K562 (cell line): ENCODE measurements around the gene BRF1. TPM values are rescaled to one million over a fixed set of nuclear protein-coding genes. Genes with fewer than 3 reads are reported as not detected.

Source experiments
- ATAC-seq: fragments of 200-7000 bp; cut with Tn5 transposase; 3 replicates; pipeline ENCODE4 v1.9.1; 2020; ENCODE audit warnings: moderate library complexity
- BruUV-seq: library from RNA; stranded (reverse); fragments of 400-500 nt; replicated peaks from 2 replicates; lab custom pipeline; 2021; lab: Mats Ljungman, UMichigan
- CTCF ChIA-PET: fragments of 300-600 bp; formaldehyde crosslinking; extraction: SDS; loops from one replicate; lab custom pipeline; 2021; ENCODE audit warnings: low intra/inter-chr PET ratio; lab: Yijun Ruan, JAX
- POLR2A ChIA-PET: fragments of 300-600, 350-650 bp; sonication (Branson Sonifier 250); formaldehyde crosslinking; extraction: SDS; loops from one replicate; lab custom pipeline; 2021; ENCODE audit warnings: antibody characterized with exemption, inconsistent platforms; lab: Yijun Ruan, JAX
- DNase-seq, 4 experiments: peaks; one replicate each; pipeline versions ENCODE4 v3.0.0 to v3.0.0-alpha.2; 2011 to 2018; ENCODE audit warnings: low spot score in 3 of 4, mixed read lengths in 3 of 4; ENCODE audit errors: extremely low read depth in 1 of 4
- FAIRE-seq: peaks from 2 replicates; lab custom pipeline; 2011; peaks lifted over from hg19 to GRCh38; lab: Jason Lieb, UNC
- H2AFZ ChIP-seq: 2 replicates; pipeline ENCODE4 v1.6.0; 2011; ENCODE audit warnings: low read depth, low read length, control low read depth, inconsistent platforms
- H3K27ac ChIP-seq: fragments of 200-600 bp; 3 replicates; pipeline ENCODE4 v1.8.0; 2011; ENCODE audit warnings: low read depth, mild to moderate bottlenecking, control low read depth, inconsistent platforms, low read length, moderate library complexity, mixed read lengths; ENCODE audit errors: extremely low read depth
- H3K27me3 ChIP-seq, 2 experiments: fragments of 300-600 bp in 1 of 2; 2 replicates in 1 of 2; 3 replicates in 1 of 2; pipeline versions ENCODE4 v1.6.0 to v1.8.0; 2011; ENCODE audit warnings: inconsistent platforms in 2 of 2, low read length in 2 of 2, mild to moderate bottlenecking in 1 of 2, mixed read lengths in 1 of 2, moderate library complexity in 1 of 2; ENCODE audit not compliant: control insufficient read depth in 2 of 2, insufficient read depth in 2 of 2
- H3K36me3 ChIP-seq: fragments of 300-600 bp; 3 replicates; pipeline ENCODE4 v1.8.0; 2011; ENCODE audit warnings: mild to moderate bottlenecking, low read length, inconsistent platforms; ENCODE audit not compliant: control insufficient read depth, insufficient read depth
- H3K4me1 ChIP-seq, 2 experiments: fragments of 200-600 bp in 1 of 2; replicated peaks in 1 of 2; 2 replicates in 1 of 2; 3 replicates in 1 of 2; pipeline versions ENCODE4 v1.5.1 to v1.8.0; 2011; ENCODE audit warnings: inconsistent platforms in 2 of 2, low read length in 2 of 2, mild to moderate bottlenecking in 1 of 2, mixed read lengths in 1 of 2, moderate library complexity in 1 of 2; ENCODE audit not compliant: control insufficient read depth in 2 of 2, insufficient read depth in 2 of 2
- H3K4me2 ChIP-seq: 2 replicates; pipeline ENCODE4 v1.6.1; 2011; ENCODE audit warnings: low read length, control low read depth, inconsistent platforms, mixed read lengths; ENCODE audit not compliant: insufficient read depth
- H3K4me3 ChIP-seq: fragments of 200-600 bp; sonication (generic), shearing (Covaris generic); 2 replicates; pipeline ENCODE4 v1.5.1; 2016; ENCODE audit warnings: control low read depth, inconsistent platforms
- H3K79me2 ChIP-seq: fragments of 200-600 bp; 3 replicates; pipeline ENCODE4 v1.8.0; 2011; ENCODE audit warnings: low read length, inconsistent platforms; ENCODE audit not compliant: control insufficient read depth, insufficient read depth
- H3K9ac ChIP-seq, 2 experiments: 2 replicates each; pipeline versions ENCODE4 v1.6.0 to v1.6.1; 2011; ENCODE audit warnings: low read depth in 2 of 2, low read length in 2 of 2, control low read depth in 1 of 2, inconsistent platforms in 1 of 2, mild to moderate bottlenecking in 1 of 2, mixed read lengths in 1 of 2; ENCODE audit not compliant: insufficient read depth in 1 of 2
- H3K9me1 ChIP-seq: one replicate; pipeline ENCODE4 v1.6.0; 2011; ENCODE audit warnings: inconsistent platforms, mild to moderate bottlenecking, low read length, moderate library complexity; ENCODE audit not compliant: control insufficient read depth, insufficient read depth
- H3K9me3 ChIP-seq: replicated peaks from 2 replicates; pipeline ENCODE4 v1.5.1; 2011; ENCODE audit warnings: low read depth, low read length, inconsistent platforms; ENCODE audit not compliant: control insufficient read depth, insufficient read depth
- H4K20me1 ChIP-seq: replicated peaks from 2 replicates; pipeline ENCODE4 v1.6.1; 2011; ENCODE audit warnings: low read length, inconsistent platforms, mixed read lengths; ENCODE audit not compliant: control insufficient read depth, insufficient read depth
- GABPA ChIP-seq: fragments of 200-800 bp; sonication (Bioruptor generic); conservative IDR thresholded peaks from 2 replicates; pipeline ENCODE4 v1.6.1; 2016; ENCODE audit warnings: low read depth, missing genetic modification characterization, missing compliant biosample characterization
- NCOA2 ChIP-seq, 2 experiments: fragments of 450-650 bp; IDR thresholded peaks; 2 replicates each; pipeline ENCODE4 v1.6.1; 2018; ENCODE audit warnings: mild to moderate bottlenecking in 2 of 2, moderate library complexity in 1 of 2; ENCODE audit not compliant: partially characterized antibody in 2 of 2
- PTTG1 ChIP-seq: fragments of 450-650 bp; IDR thresholded peaks from 2 replicates; pipeline ENCODE4 v1.6.1; 2016; ENCODE audit warnings: low read depth, mild to moderate bottlenecking, missing genetic modification characterization, missing compliant biosample characterization
- ZFP36 ChIP-seq: fragments of 150-350 bp; IDR thresholded peaks from 2 replicates; pipeline ENCODE4 v1.6.1; 2018; ENCODE audit warnings: low read length, low read depth; ENCODE audit not compliant: partially characterized antibody
- ZNF253 ChIP-seq: fragments of 250-450 bp; sonication (Bioruptor Pico); conservative IDR thresholded peaks from 2 replicates; pipeline ENCODE4 v1.6.1; 2021; ENCODE audit warnings: mild to moderate bottlenecking
- ZNF431 ChIP-seq: sonication (generic); formaldehyde crosslinking; IDR thresholded peaks from 2 replicates; pipeline ENCODE4 v1.8.0; 2022; ENCODE audit warnings: mild to moderate bottlenecking, missing genetic modification reagents
- WGBS: fragments of 100-300 bp; shearing (Covaris generic); methylation state at CpG from one replicate; pipeline ENCODE4 v1.1.6; 2016; ENCODE audit warnings: low coverage, mixed read lengths; ENCODE audit not compliant: insufficient coverage; ENCODE audit errors: missing lambda C conversion rate; 5-methylcytosine and 5-hydroxymethylcytosine counted together
- in situ Hi-C: fragments of 300-500 bp; cut with MboI; formaldehyde crosslinking; loops from 4 replicates; pipeline ENCODE4 v1.15.0; 2018; ENCODE audit warnings: inconsistent platforms, mixed read lengths
- intact Hi-C: fragments of 100-400 bp; cut with micrococcal nuclease; formaldehyde crosslinking; loops from 2 replicates; pipeline ENCODE4 v1.14.2; 2022
- polyA plus RNA-seq, 8 experiments: library from polyadenylated mRNA; depleted of rRNA in 4 of 8; stranded (reverse) in 5 of 8; unstranded in 3 of 8; fragments of >200 nt; fragmentation: Nextera tagmentation in 2 of 8; fragmentation: Illumina TruSeq in 1 of 8; extraction: Ambion mirVana in 2 of 8; extraction: Trizol in 1 of 8; gene quantifications; 2 replicates each; pipeline versions ENCODE4 v1.2.1 to v1.2.3, GENCODE V29; 2011 to 2014; ENCODE audit warnings: inconsistent platforms in 1 of 8, missing spikeins in 1 of 8
- total RNA-seq, 7 experiments: library from RNA; depleted of rRNA in 6 of 7; stranded (reverse); fragments of >200 nt in 6 of 7; fragmentation: Illumina TruSeq in 2 of 7; extraction: Trizol in 2 of 7; gene quantifications; 2 replicates each; pipeline versions ENCODE4 v1.2.1 to v1.2.3, GENCODE V29; 2011 to 2021; ENCODE audit warnings: low replicate concordance in 1 of 7
- TF ChIP-seq, protein P1 (sequence below): fragments of 450-650 bp; conservative IDR thresholded peaks from 2 replicates; pipeline ENCODE4 v1.6.1; 2016; ENCODE audit warnings: missing genetic modification characterization, low read depth, mild to moderate bottlenecking, control low read depth, missing compliant biosample characterization

BRF1 gene
- total and polyA plus RNA-seq, 9 of the 15 experiments (the other 6 are each of a cell fraction or from before 2014, with no cell fraction given) = 0.14 to 24.6 (median 8.2) TPM

DNA sequence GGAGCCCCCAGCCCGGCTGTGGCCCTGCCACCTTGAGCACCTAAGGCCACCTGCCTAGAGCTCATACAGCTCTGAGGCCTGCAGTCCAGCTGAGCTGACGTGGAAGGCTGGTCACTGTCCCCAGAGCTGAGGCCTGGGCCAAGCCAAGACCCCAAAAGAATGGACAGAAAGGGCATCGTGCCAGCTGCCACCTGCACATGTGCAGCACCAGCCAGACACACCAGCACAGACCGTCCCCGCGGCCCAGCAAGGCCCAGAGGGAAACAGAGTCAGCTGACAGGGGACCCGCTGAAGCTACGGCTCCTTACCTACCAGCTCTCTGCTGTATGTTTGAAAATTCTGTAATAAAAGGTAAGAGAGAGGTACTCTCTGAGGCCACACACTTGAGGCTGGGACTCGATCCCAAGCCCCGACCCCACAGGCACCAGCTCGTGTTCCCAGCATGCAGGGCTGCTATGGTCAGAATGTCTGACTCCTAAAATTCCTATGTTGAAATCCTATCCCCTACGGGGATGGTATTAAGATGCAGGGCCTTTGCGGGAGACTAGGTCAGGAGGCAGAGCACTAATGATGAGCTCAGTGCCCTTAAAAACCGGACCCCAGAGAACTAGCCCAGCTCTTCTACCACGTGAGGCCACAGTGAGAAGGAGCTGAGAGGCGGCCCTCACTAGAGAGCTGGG, 25.4 kb downstream of the BRF1 start:
- in situ Hi-C loops (no loop called here), intact Hi-C loops (no loop called here)
- Histone ChIP-seq H3K4me2 (no peak overlapping the region), H3K4me3 (no peak overlapping the region), H3K36me3 (peaks cover 3% of the 10 kb centered on the region; the same call in 1 of the 3 replicates), H4K20me1 (no peaks in the 10 kb centered on the region), H2AFZ (no peak overlapping the region), H3K4me1 (peaks cover 0 to 14% of the 10 kb centered on the region in 2 experiments; a peak in 2 of 5 replicates), H3K79me2 (no peaks in the 10 kb centered on the region; the same call in 2 of the 3 replicates), H3K27ac (no peak overlapping the region), H3K9ac (no peak overlapping the region), H3K9me3 (no peaks in the 10 kb centered on the region), H3K27me3 (no peaks in the 10 kb centered on the region), H3K9me1 (no peaks in the 10 kb centered on the region)
- POLR2A ChIA-PET = interaction anchor here (0.5 to 1.3 kb wide), 3 partner anchors 16 to 479 kb away, joined by 3 to 4 read pairs (median 4); no protein-coding TSS in a partner anchor
- TF ChIP-seq GABPA (no peak), ZNF431 (CRISPR knock-in tag) (no peak), ZFP36 (no peak), NCOA2 (IDR thresholded peaks at IDR 0.05; ENCODE audit: partially characterized antibody in 2 of 2) (no peak), PTTG1 (no peak), ZNF253 (no peak)
- TF ChIP-seq, protein P1, sequence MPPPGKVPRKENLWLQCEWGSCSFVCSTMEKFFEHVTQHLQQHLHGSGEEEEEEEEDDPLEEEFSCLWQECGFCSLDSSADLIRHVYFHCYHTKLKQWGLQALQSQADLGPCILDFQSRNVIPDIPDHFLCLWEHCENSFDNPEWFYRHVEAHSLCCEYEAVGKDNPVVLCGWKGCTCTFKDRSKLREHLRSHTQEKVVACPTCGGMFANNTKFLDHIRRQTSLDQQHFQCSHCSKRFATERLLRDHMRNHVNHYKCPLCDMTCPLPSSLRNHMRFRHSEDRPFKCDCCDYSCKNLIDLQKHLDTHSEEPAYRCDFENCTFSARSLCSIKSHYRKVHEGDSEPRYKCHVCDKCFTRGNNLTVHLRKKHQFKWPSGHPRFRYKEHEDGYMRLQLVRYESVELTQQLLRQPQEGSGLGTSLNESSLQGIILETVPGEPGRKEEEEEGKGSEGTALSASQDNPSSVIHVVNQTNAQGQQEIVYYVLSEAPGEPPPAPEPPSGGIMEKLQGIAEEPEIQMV (tag) = no peak
- CTCF ChIA-PET = no interaction called here
- DNase-seq (no peak), FAIRE-seq (no peak), ATAC-seq (no peak)
- 81% methylated on average over 15 of the region's 16 CpGs for WGBS
- no TSS peak for BruUV-seq
